Stimulated activated CD8-positive, alpha-beta memory T cell treated with anti-CD3 and anti-CD28 coated beads, Interleukin-15, amount 100 ng/mL, for 4 hours (primary cell): ENCODE data around the gene CSF1R.

Source experiments
- DNase-seq, 2 donors: peaks; one replicate each; pipeline ENCODE4 v3.0.0-alpha.2; 2020; ENCODE audit warnings: low read depth in 2 of 2

CSF1R gene

GRCh38 chr5:150085950-150086715 lies at the start of gene CSF1R:
Gene CSF1R, minus strand, starts transcription at chr5:150086554. Its CDS starts 127 bp downstream, at chr5:150086427.
- no peak for DNase-seq

GRCh38 chr5:150135557-150136304 lies 49.4 kb upstream of the CSF1R start:
- no peak for DNase-seq

GRCh38 chr5:150134198-150134588 lies 47.8 kb upstream of the CSF1R start:
- no peak for DNase-seq

- no peak for DNase-seq
Observed at GRCh38 chr5:150133581-150134197, 47.3 kb upstream of the CSF1R start.

- DNase-seq, result no peak
Observed at GRCh38 chr5:150132740-150133139, 46.4 kb upstream of the CSF1R start.

GRCh38 chr5:150131978-150132694 lies 45.8 kb upstream of the CSF1R start:
- no peak for DNase-seq

- DNase-seq, result no peak
Observed at GRCh38 chr5:150131461-150131860, 45.1 kb upstream of the CSF1R start.

GRCh38 chr5:150130493-150130922 lies 44.2 kb upstream of the CSF1R start:
- no peak for DNase-seq

- no peak for DNase-seq
Observed at GRCh38 chr5:150129813-150130492, 43.6 kb upstream of the CSF1R start.

GRCh38 chr5:150129454-150129812 lies 43.1 kb upstream of the CSF1R start:
- no peak for DNase-seq

GRCh38 chr5:150126921-150127265 lies 40.5 kb upstream of the CSF1R start:
- no peak for DNase-seq

GRCh38 chr5:150126199-150126920 lies 40.0 kb upstream of the CSF1R start:
- DNase-seq, result no peak

- DNase-seq, result no peak
Observed at GRCh38 chr5:150125334-150125733, 39.0 kb upstream of the CSF1R start.

- no peak for DNase-seq
Observed at GRCh38 chr5:150124596-150124995, 38.2 kb upstream of the CSF1R start.

- no peak for DNase-seq
Observed at GRCh38 chr5:150124111-150124557, 37.8 kb upstream of the CSF1R start.

GRCh38 chr5:150123542-150123941 lies 37.2 kb upstream of the CSF1R start:
- DNase-seq, result no peak

- no peak for DNase-seq
Observed at GRCh38 chr5:150122536-150123481, 36.5 kb upstream of the CSF1R start.

GRCh38 chr5:150122158-150122510 lies 35.8 kb upstream of the CSF1R start:
- no peak for DNase-seq

GRCh38 chr5:150121448-150122157 lies 35.2 kb upstream of the CSF1R start:
- DNase-seq, result no peak
